ENCODE results near the gene TMUB2.
A peak's percentile ranks its signal among the peaks of the same experiment; 100 is the strongest.
"Not testable (repeated sequence)": the region's sequence is repeated elsewhere in the genome, so short reads cannot be mapped to it uniquely, and the experiment has no call there.

The TMUB2 gene

GRCh38 chr17:44186307-44187130 is at the start of gene TMUB2:
TMUB2 (plus strand) TSS chr17:44186972; CDS start chr17:44187709, 737 bp downstream.
- Histone ChIP-seq H3K4me3 (ENCODE audit: low read length, poor library complexity, severe bottlenecking) (peak within 1 kb of the TSS; percentile 95), H3K36me3 (ENCODE audit: insufficient read depth, low read length) (peaks cover 9% of the 10 kb centered on the region; the same call in 1 of the 2 replicates), H2AFZ (ENCODE audit: low read length) (peak within 1 kb of the TSS; percentile 92), H3K9me2 (replicated peaks; ENCODE audit: low read depth, low read length) (no peaks in the 10 kb centered on the region), H4K20me1 (ENCODE audit: insufficient read depth, low read length, poor library complexity, severe bottlenecking) (peaks cover 36% of the 10 kb centered on the region), H3K4me2 (ENCODE audit: low read depth, low read length, poor library complexity, severe bottlenecking) (peak within 1 kb of the TSS; percentile 100), H3K27me3 (ENCODE audit: insufficient read depth, low read length, poor library complexity, severe bottlenecking) (no peaks in the 10 kb centered on the region), H3K4me1 (ENCODE audit: insufficient read depth, low read length, poor library complexity, severe bottlenecking) (peaks cover 35% of the 10 kb centered on the region), H3F3A (ENCODE audit: low read depth) (peaks cover 3% of the 10 kb centered on the region; the same call in 1 of the 2 replicates), H3K9me3 (ENCODE audit: insufficient read depth, low read depth, low read length) (no peaks in the 10 kb centered on the region), H3K9ac (ENCODE audit: low read depth, low read length, poor library complexity, severe bottlenecking) (peak within 1 kb of the TSS; percentile 89), H3K79me2 (ENCODE audit: insufficient read depth, low read length) (peaks cover 69% of the 10 kb centered on the region)
- TF ChIP-seq CTCF (conservative IDR thresholded peaks at IDR 0.05; ENCODE audit: low read length), result no peak
- no peak for TF ChIP-seq EZH2phosphoT487 (IDR thresholded peaks at IDR 0.05; ENCODE audit: borderline replicate concordance)

GRCh38 chr17:44137891-44138709 is 48.7 kb upstream of the TMUB2 start:
- Histone ChIP-seq H3K36me3 (ENCODE audit: insufficient read depth, low read length) (no peaks in the 10 kb centered on the region), H3K4me1 (ENCODE audit: insufficient read depth, low read length, poor library complexity, severe bottlenecking) (peaks cover 10% of the 10 kb centered on the region), H3K4me3 (ENCODE audit: low read length, poor library complexity, severe bottlenecking) (no peak overlapping the region), H2AFZ (ENCODE audit: low read length) (no peak overlapping the region), H4K20me1 (ENCODE audit: insufficient read depth, low read length, poor library complexity, severe bottlenecking) (peaks cover 3% of the 10 kb centered on the region), H3K9me3 (ENCODE audit: insufficient read depth, low read depth, low read length) (no peaks in the 10 kb centered on the region), H3F3A (ENCODE audit: low read depth) (no peaks in the 10 kb centered on the region), H3K9ac (ENCODE audit: low read depth, low read length, poor library complexity, severe bottlenecking) (no peak overlapping the region), H3K4me2 (ENCODE audit: low read depth, low read length, poor library complexity, severe bottlenecking) (no peak overlapping the region), H3K79me2 (ENCODE audit: insufficient read depth, low read length) (peaks cover 12% of the 10 kb centered on the region; the same call in 1 of the 2 replicates), H3K9me2 (replicated peaks; ENCODE audit: low read depth, low read length) (no peaks in the 10 kb centered on the region), H3K27me3 (ENCODE audit: insufficient read depth, low read length, poor library complexity, severe bottlenecking) (no peaks in the 10 kb centered on the region)
- TF ChIP-seq EZH2phosphoT487 (IDR thresholded peaks at IDR 0.05; ENCODE audit: borderline replicate concordance), result no peak

- not testable (repeated sequence) for H3K9ac ChIP-seq (ENCODE audit: low read depth, low read length, poor library complexity, severe bottlenecking); H3F3A ChIP-seq (ENCODE audit: low read depth); H4K20me1 ChIP-seq (ENCODE audit: insufficient read depth, low read length, poor library complexity, severe bottlenecking); H3K4me3 ChIP-seq (ENCODE audit: low read length, poor library complexity, severe bottlenecking); H2AFZ ChIP-seq (ENCODE audit: low read length); H3K27me3 ChIP-seq (ENCODE audit: insufficient read depth, low read length, poor library complexity, severe bottlenecking); H3K9me2 ChIP-seq (replicated peaks; ENCODE audit: low read depth, low read length); H3K9me3 ChIP-seq (ENCODE audit: insufficient read depth, low read depth, low read length)
- peaks cover 14% of the 10 kb centered on the region; the same call in 1 of the 2 replicates for H3K36me3 ChIP-seq (ENCODE audit: insufficient read depth, low read length)
- H3K4me2 ChIP-seq (ENCODE audit: low read depth, low read length, poor library complexity, severe bottlenecking), result peak overlapping the region; percentile 80
- H3K79me2 ChIP-seq (ENCODE audit: insufficient read depth, low read length), result peaks cover 29% of the 10 kb centered on the region; the same call in 1 of the 2 replicates
- H3K4me1 ChIP-seq (ENCODE audit: insufficient read depth, low read length, poor library complexity, severe bottlenecking), result peaks cover 14% of the 10 kb centered on the region
Observed at GRCh38 chr17:44143921-44144320, 42.9 kb upstream of the TMUB2 start.

All from Loucy (cell line).